Measurements from ENCODE around the gene ACSM2B.
A peak's percentile ranks its signal among the peaks of the same experiment; 100 is the strongest.
"Not testable (repeated sequence)": the region's sequence is repeated elsewhere in the genome, so short reads cannot be mapped to it uniquely, and the experiment has no call there.

Gene ACSM2B

DNA sequence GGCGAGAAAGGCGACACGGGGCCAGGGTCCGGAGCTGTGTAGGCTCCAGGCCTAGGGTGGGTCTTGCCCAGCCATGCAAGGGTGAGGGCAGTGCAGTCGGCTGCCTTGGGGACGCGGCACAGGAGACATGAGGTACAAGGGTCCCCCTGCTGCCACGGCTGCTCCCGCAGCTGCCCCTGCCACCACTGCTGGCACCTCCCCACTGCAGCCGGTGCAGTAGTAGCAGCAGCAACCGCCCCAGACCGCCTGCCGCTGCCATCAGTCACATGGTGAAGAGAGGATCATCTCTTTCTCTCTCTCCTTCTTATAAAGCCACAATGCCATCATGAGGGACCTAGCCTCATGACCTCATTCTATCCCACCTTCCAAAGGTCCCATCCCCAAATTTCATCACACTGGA is 44.4 kb downstream of the ACSM2B start:
- not testable (repeated sequence) for DNase-seq

DNA sequence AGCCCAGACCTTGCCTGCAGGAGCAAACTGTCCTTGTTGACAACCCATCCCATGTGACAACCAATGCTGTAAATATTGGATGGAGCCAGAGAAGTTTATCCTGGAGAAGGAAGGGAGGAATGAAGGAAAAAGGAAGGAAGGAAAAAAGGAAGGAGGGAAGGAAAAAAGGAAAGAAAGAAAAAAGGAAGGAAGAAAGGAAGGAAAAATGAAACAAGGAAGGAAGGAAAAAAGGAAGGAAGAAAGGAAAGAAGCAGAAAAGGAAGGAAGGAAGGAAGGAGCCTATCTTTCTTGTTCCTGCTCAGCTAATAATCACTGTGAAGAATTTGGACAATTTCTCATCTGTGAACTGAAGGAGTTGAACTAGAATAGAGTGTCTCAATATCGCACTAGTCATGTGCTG is 56.1 kb downstream of the ACSM2B start:
- DNase-seq, result no peak

- DNase-seq, result no peak
Observed at GRCh38 chr16:20519231-20519630, 56.9 kb downstream of the ACSM2B start.

- no peak for DNase-seq
Observed at GRCh38 chr16:20517149-20517548, 59.0 kb downstream of the ACSM2B start.

GRCh38 chr16:20515688-20516090 is 60.5 kb downstream of the ACSM2B start:
- peak; percentile 16 for DNase-seq

DNA sequence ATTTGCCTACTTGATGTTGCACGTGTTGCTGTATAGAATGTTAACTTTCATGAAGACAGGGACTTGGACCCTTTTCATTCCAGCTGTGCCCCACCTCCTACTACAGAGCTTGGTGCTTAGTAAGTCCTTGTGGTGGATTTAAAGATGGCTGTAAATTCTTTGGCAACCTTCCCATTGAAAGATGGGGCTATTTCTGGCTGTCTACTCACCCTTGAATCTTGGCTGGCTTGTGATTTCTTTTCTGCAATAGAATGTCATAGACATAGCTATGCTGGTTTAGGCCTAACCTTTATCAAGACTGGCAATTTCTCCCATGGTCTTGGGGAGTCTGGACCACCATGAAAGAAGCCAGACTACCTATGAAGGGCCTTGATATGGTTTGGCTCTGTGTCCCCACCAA is 65.8 kb downstream of the ACSM2B start:
- DNase-seq, result peak; percentile 31

GRCh38 chr16:20507280-20507679 is 68.9 kb downstream of the ACSM2B start:
- no peak for DNase-seq

DNA sequence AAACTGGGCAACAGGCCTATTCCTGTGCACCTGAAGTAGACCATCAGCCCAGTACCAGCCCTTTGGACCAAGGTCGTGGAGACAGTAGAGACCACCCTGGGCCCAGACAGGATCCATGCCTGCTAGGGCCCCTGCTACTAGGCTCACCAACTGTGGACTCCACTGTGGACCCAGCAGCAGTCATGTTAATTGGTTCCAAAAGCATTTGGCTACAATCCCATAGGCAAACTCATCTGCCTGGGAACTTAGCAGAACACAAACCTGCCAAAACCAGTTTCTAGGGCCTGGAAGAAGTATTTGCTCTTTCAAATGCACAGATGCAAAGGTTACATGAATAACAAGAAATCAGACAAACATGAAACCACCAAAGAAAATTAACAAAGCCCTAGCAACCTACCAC is 71.7 kb downstream of the ACSM2B start:
- no peak for DNase-seq

- not testable (repeated sequence) for DNase-seq
Observed at GRCh38 chr16:20491448-20491847, 84.7 kb downstream of the ACSM2B start.

- not testable (repeated sequence) for DNase-seq
Observed at GRCh38 chr16:20490994-20491393, 85.2 kb downstream of the ACSM2B start.
